Measurements from ENCODE around the gene DHRS13. TPM values are rescaled to one million over a fixed set of nuclear protein-coding genes. Genes with fewer than 3 reads are reported as not detected.

Gene DHRS13
- total and polyA plus RNA-seq, 2 donors (not counting 1 experiment from before 2014, with no cell fraction given): 11.9 to 28.1 TPM

DNA sequence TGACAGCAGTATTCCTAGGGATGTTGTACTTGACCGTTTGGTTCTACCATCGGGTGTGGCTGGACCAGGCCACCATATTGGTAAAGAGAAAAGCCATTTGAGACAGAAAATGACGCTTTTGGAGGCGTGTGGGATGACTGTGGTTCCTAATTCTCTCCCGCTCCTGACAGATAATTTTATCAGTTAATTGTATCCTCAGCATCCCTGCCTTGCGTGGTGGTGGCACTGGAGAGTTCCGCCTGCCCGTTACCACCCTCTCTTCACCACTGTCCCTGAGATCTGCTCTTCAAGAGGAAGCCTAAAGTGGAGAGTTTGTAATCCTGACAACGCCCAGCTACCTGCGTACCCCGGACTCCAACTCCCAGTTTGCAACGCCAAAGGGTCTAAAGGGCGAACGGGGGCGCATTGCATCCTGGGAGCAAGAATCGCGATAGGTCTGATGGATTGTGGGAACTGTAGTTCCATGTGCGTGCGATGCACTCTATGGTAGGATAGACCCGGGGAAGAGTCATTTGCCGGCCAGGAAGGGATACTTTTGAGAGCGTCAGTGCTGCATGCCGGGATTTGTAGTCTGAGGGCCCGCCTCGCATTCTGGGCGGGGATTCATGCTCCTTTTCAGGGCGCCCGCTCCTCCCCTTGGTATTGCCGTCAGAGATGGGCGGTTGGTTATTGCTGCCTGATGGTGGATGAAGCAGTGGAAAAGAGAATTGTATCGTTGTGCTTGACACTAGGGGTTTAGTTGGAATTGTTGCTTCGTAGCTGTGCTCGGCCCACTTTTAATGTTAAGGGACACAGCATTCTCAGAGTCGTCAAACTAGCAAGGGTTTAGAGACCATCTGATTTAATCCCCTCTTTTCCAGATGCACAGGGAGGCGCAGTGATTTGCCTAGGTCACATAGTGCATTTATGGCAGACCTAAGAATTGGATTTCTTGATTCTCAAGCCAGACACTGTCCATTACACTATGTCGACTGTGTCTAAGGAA, 49.4 kb upstream of the DHRS13 start:
- no peak for TF ChIP-seq EZH2 (IDR thresholded peaks at IDR 0.05; ENCODE audit: borderline replicate concordance, insufficient read depth, low read depth, low read length, poor library complexity, severe bottlenecking)
- TF ChIP-seq, protein P1, sequence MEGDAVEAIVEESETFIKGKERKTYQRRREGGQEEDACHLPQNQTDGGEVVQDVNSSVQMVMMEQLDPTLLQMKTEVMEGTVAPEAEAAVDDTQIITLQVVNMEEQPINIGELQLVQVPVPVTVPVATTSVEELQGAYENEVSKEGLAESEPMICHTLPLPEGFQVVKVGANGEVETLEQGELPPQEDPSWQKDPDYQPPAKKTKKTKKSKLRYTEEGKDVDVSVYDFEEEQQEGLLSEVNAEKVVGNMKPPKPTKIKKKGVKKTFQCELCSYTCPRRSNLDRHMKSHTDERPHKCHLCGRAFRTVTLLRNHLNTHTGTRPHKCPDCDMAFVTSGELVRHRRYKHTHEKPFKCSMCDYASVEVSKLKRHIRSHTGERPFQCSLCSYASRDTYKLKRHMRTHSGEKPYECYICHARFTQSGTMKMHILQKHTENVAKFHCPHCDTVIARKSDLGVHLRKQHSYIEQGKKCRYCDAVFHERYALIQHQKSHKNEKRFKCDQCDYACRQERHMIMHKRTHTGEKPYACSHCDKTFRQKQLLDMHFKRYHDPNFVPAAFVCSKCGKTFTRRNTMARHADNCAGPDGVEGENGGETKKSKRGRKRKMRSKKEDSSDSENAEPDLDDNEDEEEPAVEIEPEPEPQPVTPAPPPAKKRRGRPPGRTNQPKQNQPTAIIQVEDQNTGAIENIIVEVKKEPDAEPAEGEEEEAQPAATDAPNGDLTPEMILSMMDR (IDR thresholded peaks at IDR 0.05): no peak
- Mint-ChIP-seq H3K27ac (no peak overlapping the region), H3K4me1 (peaks cover 17% of the 10 kb centered on the region), H3K9me3 (ENCODE audit: insufficient read depth) (no peaks in the 10 kb centered on the region), H3K27me3 (no peaks in the 10 kb centered on the region), H3K4me3 (no peak overlapping the region)
- no peaks in the 10 kb centered on the region for H3K9me3 ChIP-seq (ENCODE audit: control extremely low read depth in 1 of 3, control insufficient read depth in 2 of 3, insufficient read depth in 1 of 3, low read length in 2 of 3)
- H3K36me3 ChIP-seq (replicated peaks in 1 of 2; ENCODE audit: control extremely low read depth in 1 of 2, control insufficient read depth in 1 of 2, extremely low read depth in 1 of 2, insufficient read depth in 2 of 2, low read length in 1 of 2): no peaks in the 10 kb centered on the region
- H3K4me3 ChIP-seq (ENCODE audit: control extremely low read depth in 1 of 5, extremely low read depth in 1 of 5, insufficient read depth in 1 of 5, low read depth in 2 of 5, low read length in 4 of 5): peak overlapping the region; percentile 68 to 99 (median 86)
- WGBS (ENCODE audit: insufficient coverage): 4% methylated on average over 29 of the region's 36 CpGs
- H3K27ac ChIP-seq (ENCODE audit: low read length in 2 of 2): peak overlapping the region; percentile 97 to 98
- intact Hi-C loops (cut with micrococcal nuclease): loop anchor here (1.0 to 10.0 kb wide), 10 partner anchors 30 to 613 kb away; partner anchors contain the start of genes ABHD15, BLTP2, FAM222B and NEK8
- H3K4me2 ChIP-seq (replicated peaks; ENCODE audit: low read depth, low read length, poor library complexity, severe bottlenecking): peak overlapping the region; percentile 88
- ATAC-seq (ENCODE audit: low read depth) (peak; percentile 68), DNase-seq (peak; percentile 99)
- peaks cover 24 to 28% of the 10 kb centered on the region in 2 donors for H3K4me1 ChIP-seq (ENCODE audit: control insufficient read depth in 2 of 2, insufficient read depth in 2 of 2, low read length in 2 of 2)
- peaks cover 44% of the 10 kb centered on the region for H3K79me2 ChIP-seq (ENCODE audit: control insufficient read depth, insufficient read depth, low read length)
- POLR2A ChIA-PET: interaction anchor here (0.6 to 4.4 kb wide), 12 partner anchors 110 to 616 kb away, joined by 3 to 27 read pairs (median 6); partner anchors contain the start of genes BLTP2, FAM222B, IFT20 and NEK8
- H4K20me1 ChIP-seq (ENCODE audit: control insufficient read depth, insufficient read depth, low read length, poor library complexity, severe bottlenecking): peaks cover 17% of the 10 kb centered on the region
- CTCF ChIA-PET: interaction anchor here (0.6 to 4.6 kb wide), 27 partner anchors 10 to 617 kb away, joined by 3 to 58 read pairs (median 5); partner anchors contain the start of genes BLTP2, FLOT2, IFT20 and NEK8
- peak overlapping the region; percentile 82 for H3K9ac ChIP-seq (ENCODE audit: low read length)
- H2AFZ ChIP-seq (ENCODE audit: insufficient read depth, low read depth, low read length, poor library complexity, severe bottlenecking): peak overlapping the region; percentile 95
- no peaks in the 10 kb centered on the region for H3K27me3 ChIP-seq (replicated peaks in 1 of 4; ENCODE audit: control extremely low read depth in 1 of 4, control insufficient read depth in 3 of 4, insufficient read depth in 4 of 4, low read length in 3 of 4)
